Panc1 (cell line): ENCODE data around the gene PLD1. TPM values are rescaled to one million over a fixed set of nuclear protein-coding genes. Genes with fewer than 3 reads are reported as not detected.

ENCODE experiments used
- ATAC-seq: fragments of 200-7000 bp; cut with Tn5 transposase; 2 replicates; pipeline ENCODE4 v1.9.1; 2020; ENCODE audit warnings: mild to moderate bottlenecking, moderate library complexity
- BruUV-seq: library from RNA; stranded (reverse); fragments of 400-500 nt; replicated peaks from 2 replicates; lab custom pipeline; 2021; lab: Mats Ljungman, UMichigan
- CTCF ChIA-PET: fragments of 300-600 bp; sonication (Branson Sonifier 250); formaldehyde crosslinking; loops from one replicate; lab custom pipeline; 2022; ENCODE audit warnings: antibody characterized with exemption; lab: Charles Lee
- POLR2A ChIA-PET: fragments of 300-600 bp; sonication (Branson Sonifier 250); formaldehyde crosslinking; loops from one replicate; lab custom pipeline; 2022; ENCODE audit warnings: antibody characterized with exemption; lab: Charles Lee
- DNase-seq: peaks from one replicate; pipeline ENCODE4 v3.0.0-alpha.2; 2010; ENCODE audit warnings: low read depth, low spot score
- H3K27ac ChIP-seq: 2 replicates; pipeline ENCODE4 v1.5.1; 2011; ENCODE audit warnings: mild to moderate bottlenecking, low read length, inconsistent platforms
- H3K27me3 ChIP-seq: fragments of 200-500 bp; sonication (Bioruptor generic); 2 replicates; pipeline ENCODE4 v1.6.0; 2014; ENCODE audit warnings: low read length, inconsistent platforms; ENCODE audit not compliant: control insufficient read depth, insufficient read depth
- H3K36me3 ChIP-seq: fragments of 200-500 bp; sonication (Bioruptor generic); 2 replicates; pipeline ENCODE4 v1.5.1; 2014; ENCODE audit warnings: inconsistent platforms, mild to moderate bottlenecking, low read length, moderate library complexity; ENCODE audit not compliant: control insufficient read depth, insufficient read depth
- H3K4me1 ChIP-seq: 2 replicates; pipeline ENCODE4 v1.5.1; 2011; ENCODE audit warnings: inconsistent platforms, mild to moderate bottlenecking, low read length, moderate library complexity; ENCODE audit not compliant: control insufficient read depth, insufficient read depth
- H3K4me3 ChIP-seq, 2 experiments: 2 replicates each; pipeline ENCODE4 v1.5.1; 2011 to 2012; ENCODE audit warnings: low read depth in 2 of 2, low read length in 2 of 2, mild to moderate bottlenecking in 2 of 2, inconsistent platforms in 1 of 2, moderate library complexity in 1 of 2
- H3K9me3 ChIP-seq: fragments of 200-500 bp; sonication (Bioruptor generic); 2 replicates; pipeline ENCODE4 v1.5.1; 2014; ENCODE audit warnings: low read depth, mild to moderate bottlenecking, inconsistent platforms, low read length, moderate library complexity; ENCODE audit not compliant: control insufficient read depth, insufficient read depth
- POLR2AphosphoS5 ChIP-seq: IDR thresholded peaks from 2 replicates; pipeline ENCODE4 v1.6.1; 2012; ENCODE audit warnings: mild to moderate bottlenecking, low read depth, low read length, moderate library complexity
- SIN3A ChIP-seq: IDR thresholded peaks from 2 replicates; pipeline ENCODE4 v1.6.1; 2012; ENCODE audit warnings: low read depth, mild to moderate bottlenecking, low read length, moderate library complexity, borderline replicate concordance; ENCODE audit not compliant: insufficient read depth
- TCF7L2 ChIP-seq: IDR thresholded peaks from 2 replicates; pipeline ENCODE4 v1.6.1; 2011; ENCODE audit warnings: mild to moderate bottlenecking, low read depth, low read length, inconsistent platforms
- in situ Hi-C: cut with HindIII; loops from 2 replicates; pipeline ENCODE4 v1.10.0; 2016; ENCODE audit warnings: low sequenced_read_pairs, low pct_unique_long_range_greater_than_20kb
- intact Hi-C: fragments of 100-400 bp; cut with micrococcal nuclease; formaldehyde crosslinking; loops from one replicate; pipeline ENCODE4 v1.10.0; 2022; ENCODE audit not compliant: unreplicated experiment
- total RNA-seq: library from RNA; stranded (reverse); gene quantifications from one replicate; pipeline ENCODE4 v1.2.1, GENCODE V29; 2021; ENCODE audit not compliant: unreplicated experiment
- TF ChIP-seq, protein P1 (sequence below): fragments of 450-650 bp; IDR thresholded peaks from 2 replicates; pipeline ENCODE4 v1.5.1; 2017; ENCODE audit warnings: mild to moderate bottlenecking
- TF ChIP-seq, protein P2 (sequence below), 2 experiments: IDR thresholded peaks; 2 replicates each; pipeline ENCODE4 v1.6.1; 2011 to 2012; ENCODE audit warnings: low read depth in 2 of 2, control low read depth in 1 of 2, low read length in 1 of 2, mild to moderate bottlenecking in 1 of 2, moderate library complexity in 1 of 2; ENCODE audit not compliant: insufficient read depth in 1 of 2

Gene PLD1
- total RNA-seq, 1 experiment from 2014 or later = 20.6 TPM

DNA sequence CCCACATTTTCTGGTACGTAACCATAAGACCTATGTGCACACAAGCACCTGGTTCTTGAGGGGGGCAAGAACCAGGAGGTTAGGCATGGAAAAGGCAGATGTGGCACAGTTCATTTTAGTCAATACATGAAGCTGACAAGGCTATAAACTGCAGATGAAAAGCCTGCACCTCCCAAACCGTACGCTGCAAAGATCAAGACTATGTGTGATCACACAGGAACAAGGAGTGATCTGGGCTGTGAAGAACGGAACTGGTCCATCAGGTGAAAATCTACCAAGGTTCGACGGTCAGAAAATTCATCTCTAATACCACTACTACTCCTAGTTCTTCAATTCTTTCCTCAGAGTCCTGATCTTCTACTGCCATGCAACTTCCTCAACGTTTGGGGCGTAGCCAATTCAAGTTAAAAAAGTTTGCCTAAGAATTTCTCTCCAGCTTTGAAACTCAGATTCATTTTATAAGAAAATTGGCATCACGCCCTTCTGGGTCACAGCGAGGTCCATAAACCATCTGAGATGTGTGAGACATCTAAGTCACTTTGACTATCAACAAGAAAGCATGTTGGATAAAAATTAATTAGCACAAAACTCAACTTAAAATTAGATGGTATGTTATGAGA lies 41.9 kb downstream of the PLD1 start:
- no peak overlapping the region for H3K4me3 ChIP-seq
- intact Hi-C loops = no loop called here
- no peak overlapping the region; the same call in 1 of the 2 replicates for H3K27ac ChIP-seq
- POLR2A ChIA-PET = no interaction called here
- DNase-seq = no peak
- in situ Hi-C loops = no loop called here
- H3K4me1 ChIP-seq = peaks cover 22% of the 10 kb centered on the region
- H3K9me3 ChIP-seq = no peaks in the 10 kb centered on the region
- CTCF ChIA-PET = no interaction called here
- BruUV-seq = no TSS peak
- no peaks in the 10 kb centered on the region for H3K36me3 ChIP-seq
- no peaks in the 10 kb centered on the region for H3K27me3 ChIP-seq
- TF ChIP-seq, protein P1, sequence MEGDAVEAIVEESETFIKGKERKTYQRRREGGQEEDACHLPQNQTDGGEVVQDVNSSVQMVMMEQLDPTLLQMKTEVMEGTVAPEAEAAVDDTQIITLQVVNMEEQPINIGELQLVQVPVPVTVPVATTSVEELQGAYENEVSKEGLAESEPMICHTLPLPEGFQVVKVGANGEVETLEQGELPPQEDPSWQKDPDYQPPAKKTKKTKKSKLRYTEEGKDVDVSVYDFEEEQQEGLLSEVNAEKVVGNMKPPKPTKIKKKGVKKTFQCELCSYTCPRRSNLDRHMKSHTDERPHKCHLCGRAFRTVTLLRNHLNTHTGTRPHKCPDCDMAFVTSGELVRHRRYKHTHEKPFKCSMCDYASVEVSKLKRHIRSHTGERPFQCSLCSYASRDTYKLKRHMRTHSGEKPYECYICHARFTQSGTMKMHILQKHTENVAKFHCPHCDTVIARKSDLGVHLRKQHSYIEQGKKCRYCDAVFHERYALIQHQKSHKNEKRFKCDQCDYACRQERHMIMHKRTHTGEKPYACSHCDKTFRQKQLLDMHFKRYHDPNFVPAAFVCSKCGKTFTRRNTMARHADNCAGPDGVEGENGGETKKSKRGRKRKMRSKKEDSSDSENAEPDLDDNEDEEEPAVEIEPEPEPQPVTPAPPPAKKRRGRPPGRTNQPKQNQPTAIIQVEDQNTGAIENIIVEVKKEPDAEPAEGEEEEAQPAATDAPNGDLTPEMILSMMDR = no peak
- TF ChIP-seq SIN3A = no peak
- TF ChIP-seq POLR2AphosphoS5 = no peak
- no peak for TF ChIP-seq TCF7L2
- TF ChIP-seq, protein P2, sequence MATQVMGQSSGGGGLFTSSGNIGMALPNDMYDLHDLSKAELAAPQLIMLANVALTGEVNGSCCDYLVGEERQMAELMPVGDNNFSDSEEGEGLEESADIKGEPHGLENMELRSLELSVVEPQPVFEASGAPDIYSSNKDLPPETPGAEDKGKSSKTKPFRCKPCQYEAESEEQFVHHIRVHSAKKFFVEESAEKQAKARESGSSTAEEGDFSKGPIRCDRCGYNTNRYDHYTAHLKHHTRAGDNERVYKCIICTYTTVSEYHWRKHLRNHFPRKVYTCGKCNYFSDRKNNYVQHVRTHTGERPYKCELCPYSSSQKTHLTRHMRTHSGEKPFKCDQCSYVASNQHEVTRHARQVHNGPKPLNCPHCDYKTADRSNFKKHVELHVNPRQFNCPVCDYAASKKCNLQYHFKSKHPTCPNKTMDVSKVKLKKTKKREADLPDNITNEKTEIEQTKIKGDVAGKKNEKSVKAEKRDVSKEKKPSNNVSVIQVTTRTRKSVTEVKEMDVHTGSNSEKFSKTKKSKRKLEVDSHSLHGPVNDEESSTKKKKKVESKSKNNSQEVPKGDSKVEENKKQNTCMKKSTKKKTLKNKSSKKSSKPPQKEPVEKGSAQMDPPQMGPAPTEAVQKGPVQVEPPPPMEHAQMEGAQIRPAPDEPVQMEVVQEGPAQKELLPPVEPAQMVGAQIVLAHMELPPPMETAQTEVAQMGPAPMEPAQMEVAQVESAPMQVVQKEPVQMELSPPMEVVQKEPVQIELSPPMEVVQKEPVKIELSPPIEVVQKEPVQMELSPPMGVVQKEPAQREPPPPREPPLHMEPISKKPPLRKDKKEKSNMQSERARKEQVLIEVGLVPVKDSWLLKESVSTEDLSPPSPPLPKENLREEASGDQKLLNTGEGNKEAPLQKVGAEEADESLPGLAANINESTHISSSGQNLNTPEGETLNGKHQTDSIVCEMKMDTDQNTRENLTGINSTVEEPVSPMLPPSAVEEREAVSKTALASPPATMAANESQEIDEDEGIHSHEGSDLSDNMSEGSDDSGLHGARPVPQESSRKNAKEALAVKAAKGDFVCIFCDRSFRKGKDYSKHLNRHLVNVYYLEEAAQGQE (IDR thresholded peaks at IDR 0.05; ENCODE audit: insufficient read depth in 1 of 2, low read depth in 2 of 2, low read length in 1 of 2) = no peak
- no peak for ATAC-seq

DNA sequence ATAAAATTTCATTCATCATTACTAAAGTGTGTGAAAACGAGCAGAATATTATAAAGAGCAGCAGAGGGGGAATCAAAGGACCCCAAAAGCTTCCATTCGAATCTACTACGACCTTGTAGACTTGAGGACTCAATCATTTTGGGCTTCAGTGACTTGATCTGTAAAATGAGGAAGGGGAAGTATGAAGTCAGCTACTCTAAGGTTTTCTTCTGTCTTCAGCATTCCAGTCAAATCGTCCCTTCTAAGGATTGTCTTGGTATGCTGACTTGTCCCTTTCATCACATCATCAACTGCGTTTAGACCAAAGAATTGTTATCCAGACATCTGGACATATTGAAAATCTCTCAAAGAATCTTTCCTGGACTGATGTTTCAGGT lies 44.8 kb downstream of the PLD1 start:
- DNase-seq (no peak), ATAC-seq (no peak)
- Histone ChIP-seq H3K4me1 (peaks cover 5% of the 10 kb centered on the region; the same call in 1 of the 2 replicates), H3K9me3 (no peaks in the 10 kb centered on the region), H3K4me3 (no peak overlapping the region), H3K27ac (no peak overlapping the region), H3K36me3 (no peaks in the 10 kb centered on the region), H3K27me3 (no peaks in the 10 kb centered on the region)
- ChIA-PET CTCF (no interaction called here), POLR2A (interaction anchor here (0.6 kb wide), 1 partner anchor 9 kb away, joined by 3 read pairs; no protein-coding TSS in a partner anchor)
- intact Hi-C loops (no loop called here), in situ Hi-C loops (no loop called here)
- TF ChIP-seq POLR2AphosphoS5 (no peak), TCF7L2 (no peak), SIN3A (no peak)
- TF ChIP-seq, protein P2 (IDR thresholded peaks at IDR 0.05; ENCODE audit: insufficient read depth in 1 of 2, low read depth in 2 of 2, low read length in 1 of 2) = no peak
- TF ChIP-seq, protein P1 = no peak
- BruUV-seq = no TSS peak
